Endothelial cell of hepatic sinusoid (primary cell): Measurements from ENCODE around the gene CIDEB.
"Not testable (repeated sequence)": the region's sequence is repeated elsewhere in the genome, so short reads cannot be mapped to it uniquely, and the experiment has no call there.

ENCODE experiments used
- in situ Hi-C: cut with HindIII; loops from 2 replicates; pipeline ENCODE4 v1.10.0; 2017; ENCODE audit warnings: low sequenced_read_pairs

CIDEB gene

DNA sequence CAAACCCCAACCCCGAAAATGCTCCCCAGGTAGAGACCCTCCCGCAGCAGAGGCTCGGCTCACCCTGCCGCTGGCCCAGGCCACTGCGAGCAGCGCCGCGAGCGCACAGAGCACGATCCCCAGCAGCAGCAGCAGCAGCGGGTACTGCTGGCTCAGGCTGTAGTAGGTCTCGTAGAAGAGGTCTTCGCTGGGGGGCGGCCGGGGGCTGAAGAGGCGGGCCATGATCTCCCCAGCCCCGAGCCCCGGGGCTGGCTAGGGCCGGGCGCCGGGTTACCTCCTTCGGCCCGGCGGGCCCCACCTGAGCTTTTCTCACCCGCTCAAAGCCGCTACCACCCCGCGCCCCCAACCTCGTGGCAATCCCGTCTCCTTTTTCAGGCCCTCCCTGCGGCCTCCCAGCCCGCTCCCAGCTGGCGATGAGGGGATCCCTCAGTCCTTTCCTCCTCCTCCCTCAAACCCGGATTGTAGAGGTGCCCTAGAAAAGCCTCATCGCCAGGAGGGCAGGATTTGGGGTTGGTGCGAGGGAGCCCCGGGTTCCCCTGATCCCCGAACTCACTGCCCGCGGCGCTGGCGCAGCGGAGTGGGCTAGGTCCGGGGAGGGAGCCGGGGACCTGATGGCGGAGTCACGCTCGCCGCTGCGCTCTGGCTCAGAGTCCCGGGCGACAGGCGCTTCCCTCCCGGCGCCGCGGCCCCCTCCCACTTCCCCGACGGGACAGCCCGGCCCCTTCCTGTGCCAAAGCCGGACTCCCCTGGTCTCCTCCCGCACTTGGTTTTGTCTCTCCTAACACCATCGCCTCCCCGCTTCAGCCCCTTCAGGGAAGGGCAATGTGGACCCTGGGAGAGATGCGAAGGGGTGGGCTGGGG, 26.9 kb upstream of the CIDEB start, which contains the start of gene ADCY4:
Gene ADCY4, minus strand, starts transcription at position 641 of the 861 bp plus-strand sequence. Its CDS starts 419 bp downstream, at position 222.
- in situ Hi-C loops, result loop anchor here (5.0 kb wide), 2 partner anchors 57 to 103 kb away; no protein-coding TSS in a partner anchor

DNA sequence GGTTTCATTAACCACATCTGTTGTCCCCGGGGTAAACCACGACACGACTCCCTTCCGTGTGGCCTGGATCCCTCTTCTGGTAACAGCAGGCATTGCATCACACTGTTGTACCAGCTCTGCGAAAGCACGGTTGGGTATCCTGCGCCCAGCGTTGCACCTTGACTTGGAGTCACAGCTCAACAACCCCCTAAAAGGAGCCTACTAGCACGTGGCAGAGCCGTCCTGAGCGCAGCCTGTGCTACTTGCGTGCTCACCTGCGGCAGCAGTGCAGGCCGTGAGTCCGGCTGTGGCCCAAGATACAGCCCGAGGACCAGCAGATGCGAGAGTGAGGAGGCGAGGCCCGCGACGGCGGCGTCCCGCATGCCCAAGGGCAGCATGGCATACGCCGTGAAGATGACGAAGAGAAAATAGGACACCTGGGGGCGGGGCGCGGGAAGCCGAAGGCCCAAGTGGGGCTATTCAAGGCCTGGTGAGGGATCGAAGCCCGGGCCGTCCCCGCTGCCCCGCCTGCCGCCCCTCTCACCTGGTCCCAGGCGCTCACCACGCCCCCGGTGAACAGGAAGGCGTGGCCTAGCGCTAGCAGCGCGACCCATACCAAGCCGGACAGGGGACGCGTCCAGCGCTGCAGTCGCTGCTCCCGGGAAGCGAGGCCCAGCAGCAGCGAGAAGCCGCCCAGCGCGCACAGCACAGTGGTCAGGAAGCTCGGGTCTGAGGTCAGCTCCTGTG, 24.7 kb upstream of the CIDEB start:
- in situ Hi-C loops, result no loop called here

DNA sequence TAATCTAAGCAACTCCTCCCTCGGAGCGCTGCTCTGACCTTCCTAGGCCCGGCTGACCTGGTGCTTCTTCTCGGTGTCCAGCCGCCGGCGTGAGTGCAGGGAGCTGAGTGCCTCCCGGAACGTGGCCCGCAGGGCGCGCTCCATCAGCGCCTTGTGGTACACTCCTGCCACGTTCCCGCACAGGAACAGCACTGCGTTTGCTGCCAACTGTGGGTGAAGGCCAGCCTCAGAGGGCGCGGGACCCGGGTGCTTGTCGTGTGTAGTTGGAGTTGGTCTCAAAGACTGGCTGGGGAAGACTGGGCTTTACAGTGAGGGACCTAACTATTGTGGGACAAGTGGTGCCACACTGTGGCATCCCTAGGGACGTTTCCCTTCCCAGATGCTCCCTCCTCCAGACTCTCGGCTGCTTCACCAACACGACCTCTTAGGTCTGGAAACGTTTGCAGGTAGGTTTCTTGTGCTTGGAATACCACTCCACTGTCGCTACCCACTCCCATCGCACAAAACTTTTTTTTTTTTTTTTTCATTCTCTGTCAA, 24.0 kb upstream of the CIDEB start:
- in situ Hi-C loops, result no loop called here

DNA sequence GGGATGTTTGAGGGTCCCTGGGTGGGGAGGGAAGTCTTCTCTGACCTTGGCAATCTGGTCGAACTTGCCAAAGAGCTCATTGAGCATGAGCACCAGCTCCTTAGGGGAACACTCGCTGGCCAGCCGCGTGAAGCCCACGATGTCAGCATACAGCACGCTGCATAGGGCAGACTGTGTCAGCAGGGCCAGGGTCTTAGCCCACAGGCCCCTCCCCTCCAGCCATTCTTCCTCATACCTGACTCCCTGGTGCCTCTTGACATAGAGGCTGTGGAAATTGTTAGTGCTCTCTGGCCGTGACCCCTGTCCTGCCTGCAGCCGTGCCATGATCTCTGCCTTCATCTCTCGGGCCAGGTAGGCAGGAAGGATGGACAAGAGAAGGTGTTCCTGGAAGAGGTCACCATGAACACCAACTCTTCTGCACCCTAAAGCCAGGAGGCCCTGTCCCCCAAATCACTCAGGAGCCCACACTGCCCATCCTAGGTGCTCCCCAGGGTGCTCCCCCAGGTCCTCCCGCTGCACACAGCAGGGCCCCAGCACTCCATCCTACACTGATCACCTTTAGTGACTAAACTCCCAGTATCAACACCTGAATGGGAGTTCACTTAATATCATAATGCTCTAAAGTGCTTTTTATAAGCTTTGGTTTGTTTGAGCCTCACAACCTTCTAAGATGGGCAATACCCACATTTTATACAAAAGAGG, 23.3 kb upstream of the CIDEB start:
- in situ Hi-C loops, result no loop called here

DNA sequence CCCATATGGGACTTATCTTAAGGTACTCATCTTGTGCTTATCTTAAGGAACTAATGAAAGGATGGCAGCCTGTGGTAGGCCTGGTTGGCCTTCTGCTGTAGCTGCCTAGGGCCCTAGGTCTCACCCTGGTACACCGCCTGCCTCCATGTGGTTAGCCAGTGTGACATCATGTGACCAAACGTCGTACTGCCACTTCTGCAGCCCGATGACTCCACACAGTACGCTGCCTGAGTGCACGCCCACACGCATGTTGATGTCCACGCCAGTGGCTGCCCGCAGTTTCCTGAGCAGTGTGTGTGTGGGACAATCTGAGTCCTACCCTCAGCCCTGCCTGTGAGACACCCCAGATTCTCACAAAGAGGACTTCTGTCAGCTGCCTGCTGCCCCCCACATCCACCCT, 22.0 kb upstream of the CIDEB start:
- in situ Hi-C loops, result no loop called here

DNA sequence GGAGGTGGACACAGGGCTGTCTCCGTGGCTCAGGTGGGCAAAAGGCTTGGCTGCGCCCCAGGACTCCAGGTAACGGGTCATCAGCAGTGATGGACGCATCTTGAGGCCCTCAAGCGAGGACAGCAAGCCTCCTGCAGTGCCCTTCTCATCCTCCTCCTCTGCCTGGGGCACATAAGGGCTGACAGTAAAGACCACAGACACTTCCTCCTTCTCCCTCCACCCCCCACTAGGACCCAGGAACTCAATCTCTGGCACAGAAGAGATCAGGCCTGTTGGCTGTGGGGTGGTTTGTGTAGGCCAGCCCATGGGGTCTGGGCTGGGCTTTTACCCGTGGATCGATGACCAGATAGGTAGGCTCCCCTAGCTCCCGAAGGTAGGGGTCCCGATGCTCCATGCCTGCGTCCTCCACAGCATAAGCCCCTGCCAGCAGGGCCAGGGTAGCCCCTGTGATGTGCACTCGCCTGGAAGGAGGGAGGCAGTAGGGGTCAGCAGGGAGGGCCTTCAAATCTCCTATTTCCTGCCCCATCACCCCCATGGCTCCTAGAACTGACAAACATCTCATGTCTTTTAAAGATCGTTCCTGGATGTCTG, 21.4 kb upstream of the CIDEB start:
- in situ Hi-C loops, result no loop called here

DNA sequence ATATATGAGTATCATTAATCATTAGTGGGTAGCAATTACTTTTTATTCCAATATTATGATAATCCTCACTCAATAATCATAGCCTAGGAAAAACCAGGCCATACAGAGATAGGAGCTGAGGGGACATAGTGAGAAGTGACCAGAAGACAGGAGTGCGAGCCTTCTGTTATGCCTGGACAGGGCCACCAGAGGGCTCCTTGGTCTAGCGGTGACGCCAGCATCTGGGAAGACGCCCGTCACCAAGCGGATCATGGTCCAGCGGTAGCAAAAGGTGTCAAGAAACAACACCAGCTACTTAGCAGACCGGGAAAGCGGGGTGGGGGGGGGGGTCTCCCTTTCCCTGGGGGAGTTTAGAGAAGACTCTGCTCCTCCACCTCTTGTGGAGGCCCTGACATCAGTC, 20.1 kb upstream of the CIDEB start:
- in situ Hi-C loops, result not testable (repeated sequence)

DNA sequence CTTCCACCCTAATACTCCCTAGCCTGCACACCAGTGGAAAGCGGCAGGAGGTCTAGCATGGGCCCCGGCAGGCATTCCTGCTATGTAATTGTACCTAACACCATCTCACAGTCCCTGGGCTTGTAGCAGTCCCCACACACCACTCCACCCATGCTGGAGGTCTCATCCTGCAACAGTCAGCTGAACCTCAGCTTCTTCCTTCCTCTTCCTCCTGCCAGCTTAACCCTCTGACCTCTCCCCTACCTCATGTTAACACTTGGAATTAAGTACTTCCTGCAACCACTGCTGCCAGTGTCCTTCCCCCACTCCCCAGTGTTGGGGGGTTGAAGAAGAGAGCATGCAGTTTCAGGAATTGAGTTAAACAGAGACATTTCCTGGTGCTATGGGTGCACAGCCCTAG, 19.5 kb upstream of the CIDEB start:
- in situ Hi-C loops, result no loop called here

DNA sequence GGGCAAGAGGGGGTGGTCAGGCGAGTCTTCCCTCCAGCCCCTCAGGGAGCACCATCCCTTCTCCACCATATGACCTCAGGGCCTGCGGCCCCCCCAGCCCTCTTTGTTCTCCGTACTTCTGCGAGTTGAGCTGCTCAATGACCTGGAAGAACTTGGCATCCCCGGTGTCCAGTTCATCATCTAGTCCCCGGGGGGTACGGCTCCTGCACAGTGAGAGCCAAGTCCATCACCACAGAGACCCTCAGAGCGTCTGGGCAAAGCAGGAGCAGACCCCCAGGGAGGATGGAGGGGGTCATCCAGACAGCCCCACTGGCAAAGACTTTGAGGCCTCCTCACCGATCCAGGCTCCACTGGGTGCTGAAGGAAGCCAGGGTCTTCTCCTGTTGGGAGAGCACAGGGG, 18.2 kb upstream of the CIDEB start:
- in situ Hi-C loops, result no loop called here

DNA sequence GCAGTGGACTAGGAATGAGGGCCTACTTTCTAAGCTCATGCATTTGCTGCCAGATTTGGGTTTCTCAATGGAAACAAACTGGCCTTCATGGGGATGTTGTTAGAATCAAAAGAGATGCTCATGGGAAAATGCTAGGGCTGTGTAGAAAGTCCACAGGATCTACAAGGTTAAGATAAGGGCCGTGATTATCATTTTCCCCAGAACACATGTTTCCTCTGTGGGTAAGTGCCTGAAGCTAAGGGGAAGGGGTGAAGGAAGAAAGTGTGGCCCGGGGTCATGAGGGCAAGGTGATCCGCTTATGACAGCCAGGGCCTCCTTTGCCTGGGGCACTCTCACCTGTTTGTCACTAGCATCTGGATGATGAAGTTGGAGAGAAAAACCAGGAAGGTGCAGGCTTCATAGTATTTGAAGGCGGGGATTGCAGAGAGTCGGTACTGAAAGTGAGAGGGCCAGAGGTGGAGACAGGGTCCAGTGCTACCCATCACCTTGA, 17.3 kb upstream of the CIDEB start:
- in situ Hi-C loops, result no loop called here

DNA sequence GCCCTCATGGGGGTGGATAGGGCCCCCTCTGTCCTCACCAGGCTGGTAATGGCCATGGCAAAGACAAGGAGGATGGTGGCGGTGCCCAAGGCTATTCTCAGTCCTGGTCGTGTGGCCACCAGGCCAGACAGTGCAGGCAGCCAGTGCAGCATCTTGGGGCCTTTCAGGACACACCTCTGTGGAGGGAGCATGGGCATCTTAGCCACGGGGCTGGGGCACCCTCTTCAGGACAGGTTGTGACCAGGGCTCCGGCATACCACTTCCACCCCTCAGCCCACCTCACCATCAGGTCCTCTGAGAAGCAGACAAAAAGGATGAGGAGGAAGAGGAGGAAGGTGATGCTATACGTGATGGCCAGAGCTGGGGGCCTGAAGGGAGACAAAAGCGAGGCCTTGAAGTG, 16.2 kb upstream of the CIDEB start:
- in situ Hi-C loops, result loop anchor here (5.0 kb wide), 1 partner anchor 98 kb away; no protein-coding TSS in a partner anchor

DNA sequence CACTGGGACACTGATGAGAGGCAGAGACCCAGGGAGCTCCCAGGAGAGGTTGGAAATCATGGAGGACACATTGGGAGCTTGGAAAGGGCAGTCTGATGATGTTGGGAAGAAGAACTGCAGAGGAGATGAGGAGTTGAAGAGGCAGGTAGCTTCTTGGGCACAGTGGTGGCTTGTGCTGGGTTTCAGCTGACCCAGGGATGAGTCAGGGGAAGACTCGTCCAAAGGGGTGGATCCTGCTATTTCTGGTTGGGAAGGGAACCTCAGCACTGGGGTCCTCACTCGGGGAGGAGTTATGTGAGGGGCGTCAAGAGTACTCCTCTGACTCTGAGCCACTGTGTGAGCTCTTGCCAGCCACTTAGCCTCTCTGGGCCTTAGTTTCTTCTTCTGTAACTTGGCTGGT, 15.6 kb upstream of the CIDEB start:
- in situ Hi-C loops, result loop anchor here (5.0 kb wide), 1 partner anchor 99 kb away; no protein-coding TSS in a partner anchor

DNA sequence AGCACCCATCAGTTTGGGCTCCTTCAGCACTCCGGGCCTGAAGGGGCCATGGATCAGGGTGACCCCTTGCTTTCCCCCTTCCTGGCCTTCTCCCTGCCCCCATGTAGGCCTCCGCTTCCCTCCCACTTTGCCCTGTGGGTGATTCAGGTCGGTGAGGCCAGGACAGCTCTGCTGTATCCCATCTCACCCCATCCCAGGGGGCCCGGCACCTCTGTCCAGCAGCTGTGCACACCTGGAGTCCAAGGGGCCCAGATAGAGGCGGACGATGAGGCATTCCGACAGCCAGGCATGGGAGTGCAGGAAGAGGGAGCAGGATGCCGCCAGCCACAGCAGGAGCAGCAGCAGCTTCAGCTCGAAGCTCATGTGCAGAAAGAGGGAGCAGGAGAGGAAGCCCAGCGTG, 14.9 kb upstream of the CIDEB start:
- in situ Hi-C loops, result loop anchor here (5.0 kb wide), 1 partner anchor 100 kb away; no protein-coding TSS in a partner anchor

DNA sequence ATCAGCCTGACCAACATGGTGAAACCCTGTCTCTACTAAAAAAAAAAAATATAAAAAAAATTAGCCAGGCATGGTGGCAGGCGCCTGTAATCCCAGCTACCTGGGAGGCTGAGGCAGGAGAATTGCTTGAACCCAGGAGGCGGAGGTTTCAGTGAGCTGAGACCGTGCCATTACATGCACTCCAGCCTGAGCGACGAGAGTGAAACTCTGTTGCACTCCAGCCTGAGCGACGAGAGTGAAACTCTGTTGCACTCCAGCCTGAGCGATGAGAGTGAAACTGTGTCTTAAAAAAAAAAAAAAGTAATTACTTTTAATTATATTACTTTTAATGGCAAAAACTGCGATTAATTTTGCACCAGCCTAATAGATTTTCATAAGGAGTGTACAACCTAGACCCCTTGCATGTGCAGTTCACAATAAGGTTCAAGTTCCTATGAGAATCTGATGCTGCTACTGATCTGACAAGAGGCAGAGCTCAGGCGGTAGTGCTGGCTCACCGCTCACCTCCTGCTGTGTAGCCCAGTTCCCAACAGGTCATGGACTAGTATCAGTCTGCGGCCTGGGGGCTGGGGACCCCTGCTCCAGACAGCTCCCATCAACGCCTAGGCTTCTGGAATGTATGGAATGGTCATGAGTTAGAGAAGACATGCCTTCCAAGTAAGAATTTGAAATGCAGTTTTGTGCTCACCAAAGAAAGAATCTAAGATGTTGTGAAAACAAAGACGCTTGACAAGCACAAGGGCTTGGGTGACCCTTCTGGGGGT, 13.6 kb upstream of the CIDEB start:
- in situ Hi-C loops, result loop anchor here (5.0 kb wide), 1 partner anchor 101 kb away; no protein-coding TSS in a partner anchor

DNA sequence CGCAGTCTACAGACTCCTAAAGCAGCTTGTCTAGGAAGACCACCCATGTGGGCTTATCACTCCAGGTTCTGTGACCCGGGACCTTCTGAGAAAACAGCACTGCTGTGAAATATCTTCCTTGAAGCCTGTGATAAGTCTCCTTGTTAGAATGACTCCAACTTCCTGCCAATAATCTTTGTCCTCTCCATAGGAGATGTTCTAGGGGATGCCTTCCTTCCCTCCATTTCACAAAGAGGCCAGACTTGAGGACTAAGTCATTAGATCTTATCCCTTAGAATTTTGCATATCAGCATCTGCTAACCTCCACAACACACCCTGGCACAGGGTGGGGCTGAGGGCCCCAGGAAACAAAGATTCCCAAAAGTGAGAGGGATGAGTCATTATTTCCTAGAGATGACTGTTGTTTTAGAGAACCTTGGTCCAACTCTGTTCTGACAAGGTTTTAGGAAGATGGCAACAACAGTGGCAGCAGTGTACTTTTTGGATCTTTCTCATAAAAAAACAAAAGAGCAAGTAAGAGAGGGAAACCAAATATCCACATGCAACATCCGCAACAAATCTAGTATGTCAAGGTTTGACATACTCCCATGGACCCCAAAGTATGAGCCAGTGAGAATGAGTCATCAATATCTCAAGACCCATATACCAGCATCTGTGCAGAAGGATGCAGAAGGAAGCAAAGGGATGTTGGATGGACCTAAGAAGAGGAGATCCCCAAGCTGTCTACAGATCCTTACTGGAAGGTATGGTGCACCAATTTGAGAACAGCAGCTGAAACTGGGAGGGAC, 9.6 kb upstream of the CIDEB start:
- in situ Hi-C loops, result no loop called here

DNA sequence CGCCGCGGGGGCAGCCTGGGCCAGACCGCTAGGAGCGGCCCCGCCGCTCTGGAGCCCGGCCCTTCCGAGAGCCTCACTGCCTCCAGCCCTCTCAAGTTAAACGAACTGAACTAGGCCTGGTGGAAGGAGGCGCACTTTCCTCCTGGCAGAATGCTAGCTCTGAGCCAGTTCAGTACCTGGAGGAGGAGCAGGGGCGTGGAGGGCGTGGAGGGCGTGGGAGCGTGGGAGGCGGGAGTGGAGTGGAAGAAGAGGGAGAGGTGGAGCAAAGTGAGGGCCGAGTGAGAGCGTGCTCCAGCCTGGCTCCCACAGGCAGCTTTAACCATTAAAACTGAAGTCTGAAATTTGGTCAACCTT, 8.8 kb upstream of the CIDEB start:
- in situ Hi-C loops, result no loop called here

DNA sequence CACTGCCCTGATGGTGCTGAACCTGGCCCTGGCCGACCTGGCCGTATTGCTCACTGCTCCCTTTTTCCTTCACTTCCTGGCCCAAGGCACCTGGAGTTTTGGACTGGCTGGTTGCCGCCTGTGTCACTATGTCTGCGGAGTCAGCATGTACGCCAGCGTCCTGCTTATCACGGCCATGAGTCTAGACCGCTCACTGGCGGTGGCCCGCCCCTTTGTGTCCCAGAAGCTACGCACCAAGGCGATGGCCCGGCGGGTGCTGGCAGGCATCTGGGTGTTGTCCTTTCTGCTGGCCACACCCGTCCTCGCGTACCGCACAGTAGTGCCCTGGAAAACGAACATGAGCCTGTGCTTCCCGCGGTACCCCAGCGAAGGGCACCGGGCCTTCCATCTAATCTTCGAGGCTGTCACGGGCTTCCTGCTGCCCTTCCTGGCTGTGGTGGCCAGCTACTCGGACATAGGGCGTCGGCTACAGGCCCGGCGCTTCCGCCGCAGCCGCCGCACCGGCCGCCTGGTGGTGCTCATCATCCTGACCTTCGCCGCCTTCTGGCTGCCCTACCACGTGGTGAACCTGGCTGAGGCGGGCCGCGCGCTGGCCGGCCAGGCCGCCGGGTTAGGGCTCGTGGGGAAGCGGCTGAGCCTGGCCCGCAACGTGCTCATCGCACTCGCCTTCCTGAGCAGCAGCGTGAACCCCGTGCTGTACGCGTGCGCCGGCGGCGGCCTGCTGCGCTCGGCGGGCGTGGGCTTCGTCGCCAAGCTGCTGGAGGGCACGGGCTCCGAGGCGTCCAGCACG, 8.2 kb upstream of the CIDEB start:
- in situ Hi-C loops, result no loop called here

DNA sequence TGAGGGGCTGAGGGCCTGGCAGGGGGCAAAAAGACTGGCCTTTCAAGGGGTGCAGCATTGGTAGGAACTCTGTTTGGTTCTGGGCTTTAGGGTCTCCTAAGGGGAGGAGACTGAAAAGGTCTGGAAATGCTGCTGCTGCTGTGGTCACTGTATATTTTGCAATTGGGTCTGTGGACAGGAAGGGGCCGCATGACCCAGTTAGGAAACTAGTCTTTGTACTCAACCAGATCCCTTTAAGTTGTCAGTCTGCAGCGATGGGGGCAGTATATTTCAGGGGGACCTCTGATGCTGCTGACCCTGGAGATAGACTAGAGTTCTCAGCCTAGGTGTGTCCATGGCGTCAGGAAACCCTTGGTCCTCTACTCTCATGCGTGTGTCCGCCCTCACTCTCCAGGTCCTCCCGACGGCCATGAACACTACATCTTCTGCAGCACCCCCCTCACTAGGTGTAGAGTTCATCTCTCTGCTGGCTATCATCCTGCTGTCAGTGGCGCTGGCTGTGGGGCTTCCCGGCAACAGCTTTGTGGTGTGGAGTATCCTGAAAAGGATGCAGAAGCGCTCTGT, 7.5 kb upstream of the CIDEB start:
- in situ Hi-C loops, result no loop called here
